PC-9 (cell line): ENCODE measurements around the gene ANKRD52. TPM values are rescaled to one million over a fixed set of nuclear protein-coding genes. Genes with fewer than 3 reads are reported as not detected.

Source experiments
- BruUV-seq: library from RNA; stranded (reverse); fragments of 400-500 nt; replicated peaks from 2 replicates; lab custom pipeline; 2021; lab: Mats Ljungman, UMichigan
- CTCF ChIA-PET: fragments of 300-600 bp; sonication (Branson Sonifier 250); formaldehyde crosslinking; loops from one replicate; lab custom pipeline; 2022; ENCODE audit warnings: antibody characterized with exemption; lab: Charles Lee
- POLR2A ChIA-PET: fragments of 300-600 bp; sonication (Branson Sonifier 250); formaldehyde crosslinking; loops from one replicate; lab custom pipeline; 2022; ENCODE audit warnings: antibody characterized with exemption; ENCODE audit not compliant: unreplicated experiment; lab: Charles Lee
- DNase-seq, 2 experiments: peaks; one replicate each; pipeline versions ENCODE4 v3.0.0 to v3.0.0-alpha.2; 2015 to 2022; ENCODE audit warnings: mixed read lengths in 1 of 2
- H2AFZ ChIP-seq: fragments of 200-600 bp; sonication (generic); 2 replicates; pipeline ENCODE4 v1.8.1; 2017; ENCODE audit warnings: antibody characterized with exemption
- H3F3A ChIP-seq: fragments of 200-600 bp; sonication (generic); 2 replicates; pipeline ENCODE4 v1.8.1; 2017; ENCODE audit warnings: antibody characterized with exemption, mild to moderate bottlenecking, low read depth; ENCODE audit not compliant: insufficient read depth
- H3K27ac ChIP-seq: fragments of 200-600 bp; sonication (generic); 2 replicates; pipeline ENCODE4 v1.6.1; 2016; ENCODE audit warnings: mixed run types
- H3K27me3 ChIP-seq: fragments of 200-600 bp; sonication (generic); 2 replicates; pipeline ENCODE4 v1.6.1; 2016; ENCODE audit warnings: low read depth, mixed run types; ENCODE audit not compliant: insufficient read depth
- H3K36me3 ChIP-seq: fragments of 200-600 bp; sonication (generic); 2 replicates; pipeline ENCODE4 v1.6.1; 2016; ENCODE audit warnings: low read depth, mixed run types
- H3K4me1 ChIP-seq: fragments of 200-600 bp; sonication (generic); replicated peaks from 2 replicates; pipeline ENCODE4 v1.6.1; 2016; ENCODE audit warnings: mixed run types; ENCODE audit not compliant: insufficient read depth
- H3K4me2 ChIP-seq: fragments of 200-600 bp; sonication (generic); 2 replicates; pipeline ENCODE4 v1.6.1; 2017; ENCODE audit warnings: mixed run types
- H3K4me3 ChIP-seq: fragments of 200-600 bp; sonication (generic); 2 replicates; pipeline ENCODE4 v1.6.1; 2016; ENCODE audit warnings: mixed run types
- H3K79me2 ChIP-seq: fragments of 200-600 bp; sonication (generic); 2 replicates; pipeline ENCODE4 v1.6.1; 2017; ENCODE audit warnings: low read depth, mixed run types
- H3K9me2 ChIP-seq: fragments of 200-600 bp; sonication (generic); 2 replicates; pipeline ENCODE4 v1.8.1; 2017; ENCODE audit warnings: mild to moderate bottlenecking; ENCODE audit not compliant: insufficient read depth
- H3K9me3 ChIP-seq: fragments of 200-600 bp; sonication (generic); 2 replicates; pipeline ENCODE4 v1.8.1; 2016; ENCODE audit warnings: low read depth; ENCODE audit not compliant: insufficient read depth
- H4K20me1 ChIP-seq: fragments of 200-600 bp; sonication (generic); 2 replicates; pipeline ENCODE4 v1.8.1; 2017; ENCODE audit not compliant: insufficient read depth
- CTCF ChIP-seq: fragments of 200-600 bp; sonication (generic); conservative IDR thresholded peaks from 2 replicates; pipeline ENCODE4 v1.6.1; 2017; ENCODE audit warnings: mixed run types, antibody characterized with exemption, mild to moderate bottlenecking, moderate library complexity
- EZH2 ChIP-seq: fragments of 200-600 bp; sonication (generic); IDR thresholded peaks from 2 replicates; pipeline ENCODE4 v1.8.0; 2017; ENCODE audit warnings: antibody characterized with exemption, low read depth
- intact Hi-C: fragments of 100-400 bp; cut with micrococcal nuclease; formaldehyde crosslinking; loops from one replicate; pipeline ENCODE4 v1.10.0; 2022; ENCODE audit not compliant: unreplicated experiment
- total RNA-seq: library from RNA; stranded (reverse); gene quantifications from 2 replicates; pipeline ENCODE4 v1.2.3, GENCODE V29; 2021

Gene ANKRD52
- total RNA-seq, 1 experiment from 2014 or later, result 59.4 TPM

- Histone ChIP-seq H3K9me2 (no peaks in the 10 kb centered on the region; the same call in 1 of the 2 replicates), H3K36me3 (peaks cover 21% of the 10 kb centered on the region), H3K4me3 (peak overlapping the region; percentile 96; the same call in 1 of the 2 replicates), H3K27me3 (no peaks in the 10 kb centered on the region), H2AFZ (peak overlapping the region; percentile 87), H3K4me2 (peak overlapping the region; percentile 96), H3K79me2 (peaks cover 26% of the 10 kb centered on the region), H3F3A (peaks cover 20% of the 10 kb centered on the region; the same call in 1 of the 2 replicates), H4K20me1 (peaks cover 19% of the 10 kb centered on the region), H3K9me3 (no peaks in the 10 kb centered on the region), H3K27ac (no peak overlapping the region), H3K4me1 (peaks cover 31% of the 10 kb centered on the region)
- ChIA-PET POLR2A (no interaction called here), CTCF (interaction anchor here (0.7 kb wide), 1 partner anchor 147 kb away, joined by 5 read pairs; no protein-coding TSS in a partner anchor)
- TSS peak; percentile 56 for BruUV-seq
- TF ChIP-seq CTCF, result no peak; the same call in 1 of the 2 replicates
- no peak for TF ChIP-seq EZH2
- intact Hi-C loops, result loop anchor here (1.0 kb wide), 1 partner anchor 7 kb away; the partner anchor contains the start of gene COQ10A
- DNase-seq, result no peak
These were observed 618 bp upstream of the ANKRD52 start for GRCh38 chr12:56258820-56259183.

- BruUV-seq, result TSS peak; percentile 27
- intact Hi-C loops, result loop anchor here (1.0 kb wide), 1 partner anchor 9 kb away; the partner anchor contains the start of gene COQ10A
- Histone ChIP-seq H3K4me1 (peaks cover 31% of the 10 kb centered on the region), H3F3A (peaks cover 20% of the 10 kb centered on the region; the same call in 1 of the 2 replicates), H3K27ac (no peak overlapping the region), H3K9me3 (no peaks in the 10 kb centered on the region), H3K27me3 (no peaks in the 10 kb centered on the region), H3K4me2 (peak overlapping the region; percentile 96), H3K79me2 (peaks cover 26% of the 10 kb centered on the region), H3K9me2 (no peaks in the 10 kb centered on the region; the same call in 1 of the 2 replicates), H2AFZ (peak overlapping the region; percentile 87), H3K36me3 (peaks cover 31% of the 10 kb centered on the region), H3K4me3 (peak overlapping the region; percentile 96), H4K20me1 (peaks cover 19% of the 10 kb centered on the region)
- CTCF ChIA-PET, result interaction anchor here (0.6 to 1.0 kb wide), 3 partner anchors 66 to 199 kb away, joined by 3 to 6 read pairs (median 3); partner anchors contain the start of gene STAT2
- POLR2A ChIA-PET, result no interaction called here
- peak in 1 of 2 experiments; percentile 40 for DNase-seq
- TF ChIP-seq EZH2, result no peak
- no peak for TF ChIP-seq CTCF
These were observed 605 bp downstream of the ANKRD52 start for GRCh38 chr12:56257491-56258067.

- H3K9me2 ChIP-seq, result no peaks in the 10 kb centered on the region; the same call in 1 of the 2 replicates
- H3K79me2 ChIP-seq, result peaks cover 26% of the 10 kb centered on the region
- peaks cover 28% of the 10 kb centered on the region for H3K4me1 ChIP-seq
- H3K9me3 ChIP-seq, result no peaks in the 10 kb centered on the region
- DNase-seq, result no peak
- ChIA-PET POLR2A (interaction anchor here (0.6 kb wide), 1 partner anchor 144 kb away, joined by 3 read pairs; no protein-coding TSS in a partner anchor), CTCF (no interaction called here)
- H3K27ac ChIP-seq, result no peak overlapping the region
- H3K27me3 ChIP-seq, result no peaks in the 10 kb centered on the region
- H3K4me2 ChIP-seq, result peak overlapping the region; percentile 96
- H3F3A ChIP-seq, result peaks cover 17% of the 10 kb centered on the region; the same call in 1 of the 2 replicates
- H3K36me3 ChIP-seq, result peaks cover 31% of the 10 kb centered on the region
- peak overlapping the region; percentile 96 for H3K4me3 ChIP-seq
- intact Hi-C loops, result no loop called here
- H4K20me1 ChIP-seq, result peaks cover 19% of the 10 kb centered on the region
- peak overlapping the region; percentile 87; the same call in 1 of the 2 replicates for H2AFZ ChIP-seq
- no TSS peak for BruUV-seq
- no peak for TF ChIP-seq EZH2
- TF ChIP-seq CTCF, result no peak
These were observed 1.1 kb downstream of the ANKRD52 start for GRCh38 chr12:56257071-56257470.
